SK-N-SH (cell line): ENCODE results near the gene EED. TPM values are rescaled to one million over a fixed set of nuclear protein-coding genes. Genes with fewer than 3 reads are reported as not detected.

ENCODE experiments used
- CTCF ChIA-PET: fragments of 300-600, 350-600 bp; formaldehyde crosslinking; extraction: SDS; loops from one replicate; lab custom pipeline; 2021; lab: Yijun Ruan, JAX
- POLR2A ChIA-PET: fragments of 350-600 bp; sonication (Branson Sonifier 250); formaldehyde crosslinking; extraction: SDS; loops from one replicate; lab custom pipeline; 2020; ENCODE audit warnings: antibody characterized with exemption, inconsistent platforms; lab: Yijun Ruan, JAX
- DNase-seq: peaks from one replicate; pipeline ENCODE4 v3.0.0; 2012
- H2AFZ ChIP-seq: fragments of 200-600 bp; sonication (generic); 2 replicates; pipeline ENCODE4 v1.8.1; 2016; ENCODE audit warnings: antibody characterized with exemption, mild to moderate bottlenecking, low read depth
- H3F3A ChIP-seq: fragments of 200-600 bp; sonication (generic); replicated peaks from 2 replicates; pipeline ENCODE3; 2016; ENCODE audit warnings: antibody characterized with exemption, mild to moderate bottlenecking; ENCODE audit not compliant: insufficient read depth
- H3K27ac ChIP-seq, 2 experiments: fragments of 200-500 bp in 1 of 2; fragments of 200-600 bp in 1 of 2; sonication (Bioruptor generic) in 1 of 2; sonication (generic), shearing (Covaris generic) in 1 of 2; 2 replicates each; pipeline versions ENCODE4 v1.5.1 to v1.6.1; 2014 to 2016; ENCODE audit warnings: low read depth in 2 of 2, inconsistent platforms in 1 of 2, low read length in 1 of 2, mild to moderate bottlenecking in 1 of 2, mixed read lengths in 1 of 2
- H3K27me3 ChIP-seq: fragments of 200-600 bp; sonication (generic), shearing (Covaris generic); 2 replicates; pipeline ENCODE4 v1.6.1; 2016; ENCODE audit warnings: mixed run types; ENCODE audit not compliant: insufficient read depth
- H3K36me3 ChIP-seq, 2 experiments: fragments of 200-500 bp in 1 of 2; fragments of 200-600 bp in 1 of 2; sonication (Bioruptor generic) in 1 of 2; sonication (generic) in 1 of 2; replicated peaks in 1 of 2; 2 replicates each; pipeline versions ENCODE3 to v1.5.1; 2014 to 2016; ENCODE audit warnings: low read length in 1 of 2, mild to moderate bottlenecking in 1 of 2; ENCODE audit not compliant: insufficient read depth in 2 of 2, control insufficient read depth in 1 of 2
- H3K4me1 ChIP-seq, 2 experiments: fragments of 200-500 bp in 1 of 2; fragments of 200-600 bp in 1 of 2; sonication (Bioruptor generic) in 1 of 2; sonication (generic), shearing (Covaris generic) in 1 of 2; 2 replicates each; pipeline versions ENCODE4 v1.5.1 to v1.6.1; 2014 to 2016; ENCODE audit warnings: low read depth in 1 of 2, low read length in 1 of 2, mixed run types in 1 of 2; ENCODE audit not compliant: insufficient read depth in 2 of 2, control insufficient read depth in 1 of 2
- H3K4me2 ChIP-seq: fragments of 200-600 bp; sonication (generic), shearing (Covaris generic); 2 replicates; pipeline ENCODE4 v1.6.1; 2017; ENCODE audit warnings: mixed run types
- H3K4me3 ChIP-seq, 2 experiments: fragments of 200-500 bp in 1 of 2; fragments of 200-600 bp in 1 of 2; sonication (Bioruptor generic) in 1 of 2; sonication (generic), shearing (Covaris generic) in 1 of 2; 2 replicates each; pipeline versions ENCODE4 v1.5.1 to v1.8.1; 2014 to 2016; ENCODE audit warnings: low read depth in 2 of 2, inconsistent platforms in 1 of 2, low read length in 1 of 2, mild to moderate bottlenecking in 1 of 2, mixed read lengths in 1 of 2, moderate library complexity in 1 of 2
- H3K79me2 ChIP-seq: fragments of 200-600 bp; sonication (generic); 2 replicates; pipeline ENCODE4 v1.8.1; 2017; ENCODE audit warnings: mild to moderate bottlenecking; ENCODE audit not compliant: insufficient read depth
- H3K9ac ChIP-seq: fragments of 200-600 bp; sonication (generic); 2 replicates; pipeline ENCODE4 v1.6.1; 2017; ENCODE audit warnings: mixed run types
- H3K9me2 ChIP-seq: fragments of 200-600 bp; sonication (generic); 2 replicates; pipeline ENCODE4 v1.6.1; 2017; ENCODE audit warnings: mixed run types
- H3K9me3 ChIP-seq: fragments of 200-600 bp; sonication (generic); 2 replicates; pipeline ENCODE4 v1.6.1; 2017; ENCODE audit warnings: mixed run types, mild to moderate bottlenecking, moderate library complexity
- H4K20me1 ChIP-seq: fragments of 200-600 bp; sonication (generic); 2 replicates; pipeline ENCODE4 v1.6.1; 2017; ENCODE audit warnings: mild to moderate bottlenecking, mixed run types; ENCODE audit not compliant: insufficient read depth
- CHD2 ChIP-seq: fragments of 150-350 bp; IDR thresholded peaks from 2 replicates; pipeline ENCODE4 v1.6.1; 2018; ENCODE audit warnings: low read length; ENCODE audit not compliant: partially characterized antibody
- ELF1 ChIP-seq: IDR thresholded peaks from 2 replicates; pipeline ENCODE4 v1.4.0; 2012
- EP300 ChIP-seq, 2 experiments: IDR thresholded peaks; 2 replicates each; pipeline versions ENCODE4 v1.4.0 to v1.6.1; 2012; ENCODE audit warnings: borderline replicate concordance in 1 of 2, low read depth in 1 of 2, low read length in 1 of 2
- FOSL2 ChIP-seq: IDR thresholded peaks from 2 replicates; pipeline ENCODE4 v1.4.0; 2012; ENCODE audit warnings: low read depth, mild to moderate bottlenecking, moderate library complexity, borderline replicate concordance
- GABPA ChIP-seq: IDR thresholded peaks from 2 replicates; pipeline ENCODE4 v1.4.0; 2012; ENCODE audit warnings: low read depth, mild to moderate bottlenecking
- GATA2 ChIP-seq: sonication (generic); formaldehyde crosslinking; IDR thresholded peaks from 2 replicates; pipeline ENCODE4 v1.5.0; 2020; ENCODE audit warnings: mild to moderate bottlenecking, missing genetic modification reagents
- IRF3 ChIP-seq: fragments of 150-350 bp; IDR thresholded peaks from 2 replicates; pipeline ENCODE4 v1.6.1; 2016; ENCODE audit warnings: mild to moderate bottlenecking, low read depth, low read length
- JUND ChIP-seq: IDR thresholded peaks from 2 replicates; pipeline ENCODE4 v1.4.0; 2012
- MEF2A ChIP-seq: IDR thresholded peaks from 2 replicates; pipeline ENCODE4 v1.4.0; 2012; ENCODE audit warnings: low read depth, borderline replicate concordance
- MXI1 ChIP-seq: IDR thresholded peaks from 2 replicates; pipeline ENCODE4 v1.6.1; 2012; ENCODE audit warnings: mild to moderate bottlenecking, low read depth, low read length, improper control_type of control experiment
- NRF1 ChIP-seq: IDR thresholded peaks from 2 replicates; pipeline ENCODE4 v1.6.1; 2012; ENCODE audit warnings: low read depth, mild to moderate bottlenecking, low read length
- POLR2AphosphoS5 ChIP-seq: IDR thresholded peaks from 2 replicates; pipeline ENCODE4 v1.6.1; 2012; ENCODE audit warnings: low read depth, low read length
- RAD21 ChIP-seq: IDR thresholded peaks from 2 replicates; pipeline ENCODE4 v1.6.1; 2012; ENCODE audit warnings: mild to moderate bottlenecking, low read length
- RCOR1 ChIP-seq: fragments of 150-350 bp; IDR thresholded peaks from 2 replicates; pipeline ENCODE4 v1.6.1; 2017; ENCODE audit warnings: antibody characterized with exemption, low read length
- RFX5 ChIP-seq: IDR thresholded peaks from 2 replicates; pipeline ENCODE4 v1.6.1; 2012; ENCODE audit warnings: mild to moderate bottlenecking, improper control_type of control experiment, low read length
- RXRA ChIP-seq: IDR thresholded peaks from 2 replicates; pipeline ENCODE4 v1.4.0; 2012; ENCODE audit warnings: low read depth, mild to moderate bottlenecking, borderline replicate concordance
- SIN3A ChIP-seq: IDR thresholded peaks from 2 replicates; pipeline ENCODE4 v1.6.1; 2012; ENCODE audit warnings: low read depth, mild to moderate bottlenecking, low read length, moderate library complexity, borderline replicate concordance
- SMC3 ChIP-seq: IDR thresholded peaks from 2 replicates; pipeline ENCODE4 v1.6.1; 2012; ENCODE audit warnings: low read depth, low read length, improper control_type of control experiment
- TAF1 ChIP-seq: IDR thresholded peaks from 2 replicates; pipeline ENCODE4 v1.6.1; 2012; ENCODE audit warnings: low read depth, mild to moderate bottlenecking, low read length, moderate library complexity, borderline replicate concordance
- TCF12 ChIP-seq: IDR thresholded peaks from 2 replicates; pipeline ENCODE4 v1.4.0; 2012
- TEAD4 ChIP-seq: IDR thresholded peaks from 2 replicates; pipeline ENCODE4 v1.4.0; 2012; ENCODE audit warnings: mild to moderate bottlenecking, borderline replicate concordance; ENCODE audit not compliant: insufficient read depth
- USF1 ChIP-seq: IDR thresholded peaks from 2 replicates; pipeline ENCODE4 v1.4.0; 2012; ENCODE audit warnings: low read depth, borderline replicate concordance
- USF2 ChIP-seq: fragments of 150-350 bp; IDR thresholded peaks from 2 replicates; pipeline ENCODE4 v1.6.1; 2017; ENCODE audit warnings: antibody characterized with exemption, low read length, low read depth, borderline replicate concordance
- YY1 ChIP-seq: IDR thresholded peaks from 2 replicates; pipeline ENCODE4 v1.4.0; 2012; ENCODE audit warnings: low read depth, mild to moderate bottlenecking
- ZBTB33 ChIP-seq: IDR thresholded peaks from 2 replicates; pipeline ENCODE4 v1.4.0; 2012; ENCODE audit warnings: low read depth, borderline replicate concordance
- WGBS: methylation state at CpG from one replicate; pipeline ENCODE4 v1.1.6; 2017; ENCODE audit warnings: low lambda C conversion rate; 5-methylcytosine and 5-hydroxymethylcytosine counted together
- polyA plus RNA-seq, 3 experiments: library from polyadenylated mRNA; depleted of rRNA; stranded (reverse); fragments of >200 nt; gene quantifications; 2 replicates each; pipeline ENCODE4 v1.2.3, GENCODE V29; 2012
- TF ChIP-seq, protein P1 (sequence below): IDR thresholded peaks from 2 replicates; pipeline ENCODE4 v1.4.0; 2012; ENCODE audit warnings: low read depth
- TF ChIP-seq, protein P2 (sequence below): IDR thresholded peaks from 2 replicates; pipeline ENCODE4; 2012

Gene EED
- 12.8 and 14.2 TPM in 2 replicates for polyA plus RNA-seq (2012; rRNA removed)
- polyA plus RNA-seq (2012; cell fraction: cytosol; rRNA removed), result 13.3 and 13.9 TPM in 2 replicates
- polyA plus RNA-seq (2012; cell fraction: nucleus; rRNA removed), result 21.7 and 33.6 TPM in 2 replicates

- ChIA-PET CTCF (interaction anchor here (0.7 to 2.0 kb wide), 3 partner anchors 15 to 390 kb away, joined by 3 to 6 read pairs (median 4); partner anchors contain the start of gene CCDC83), POLR2A (interaction anchor here (0.7 to 1.7 kb wide), 5 partner anchors 11 to 430 kb away, joined by 3 to 6 read pairs (median 5); partner anchors contain the start of genes HIKESHI and PICALM)
- H3K27me3 ChIP-seq, result no peaks in the 10 kb centered on the region
- H3K9me3 ChIP-seq, result no peaks in the 10 kb centered on the region
- DNase-seq, result peak; percentile 91
- peak within 1 kb of the TSS; percentile 96 for H3K9ac ChIP-seq
- H3K4me1 ChIP-seq, result peaks cover 8 to 9% of the 10 kb centered on the region in 2 experiments
- H3K9me2 ChIP-seq, result no peaks in the 10 kb centered on the region
- peaks cover 0 to 4% of the 10 kb centered on the region in 2 experiments for H3K36me3 ChIP-seq
- H3F3A ChIP-seq, result peaks cover 11% of the 10 kb centered on the region
- peaks cover 46% of the 10 kb centered on the region for H3K79me2 ChIP-seq
- H2AFZ ChIP-seq, result peak within 1 kb of the TSS; percentile 88
- WGBS, result under 1% methylated on average over 34 of the region's 64 CpGs
- peak within 1 kb of the TSS; percentile 73 for H3K4me2 ChIP-seq
- H4K20me1 ChIP-seq, result peaks cover 38% of the 10 kb centered on the region
- peak within 1 kb of the TSS; percentile 81 to 94 for H3K4me3 ChIP-seq
- peak within 1 kb of the TSS; percentile 98 to 100 for H3K27ac ChIP-seq
- TF ChIP-seq, protein P1, sequence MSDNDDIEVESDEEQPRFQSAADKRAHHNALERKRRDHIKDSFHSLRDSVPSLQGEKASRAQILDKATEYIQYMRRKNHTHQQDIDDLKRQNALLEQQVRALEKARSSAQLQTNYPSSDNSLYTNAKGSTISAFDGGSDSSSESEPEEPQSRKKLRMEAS, result peak; percentile 47; the same call in 1 of the 2 replicates
- TF ChIP-seq GATA2 (no peak), SMC3 (no peak), RCOR1 (no peak), TAF1 (peak; percentile 95), USF2 (no peak), RFX5 (no peak), MXI1 (peak; percentile 80), MEF2A (no peak), NRF1 (no peak; the same call in none of the 2 replicates), JUND (peak; percentile 40; the same call in 1 of the 2 replicates), RAD21 (no peak), TEAD4 (peak; percentile 46; the same call in 1 of the 2 replicates), CHD2 (peak; percentile 77), GABPA (peak; percentile 63), RXRA (no peak), USF1 (no peak), YY1 (peak; percentile 38; the same call in 1 of the 2 replicates), FOSL2 (no peak), SIN3A (peak; percentile 58), ELF1 (peak; percentile 73), IRF3 (no peak), POLR2AphosphoS5 (peak; percentile 91), EP300 (IDR thresholded peaks at IDR 0.05; ENCODE audit: borderline replicate concordance in 1 of 2, low read depth in 1 of 2, low read length in 1 of 2) (peak in 1 of 2 experiments; percentile 69; a peak in 2 of 4 replicates), TCF12 (no peak), ZBTB33 (peak; percentile 80; the same call in 1 of the 2 replicates)
- TF ChIP-seq, protein P2, sequence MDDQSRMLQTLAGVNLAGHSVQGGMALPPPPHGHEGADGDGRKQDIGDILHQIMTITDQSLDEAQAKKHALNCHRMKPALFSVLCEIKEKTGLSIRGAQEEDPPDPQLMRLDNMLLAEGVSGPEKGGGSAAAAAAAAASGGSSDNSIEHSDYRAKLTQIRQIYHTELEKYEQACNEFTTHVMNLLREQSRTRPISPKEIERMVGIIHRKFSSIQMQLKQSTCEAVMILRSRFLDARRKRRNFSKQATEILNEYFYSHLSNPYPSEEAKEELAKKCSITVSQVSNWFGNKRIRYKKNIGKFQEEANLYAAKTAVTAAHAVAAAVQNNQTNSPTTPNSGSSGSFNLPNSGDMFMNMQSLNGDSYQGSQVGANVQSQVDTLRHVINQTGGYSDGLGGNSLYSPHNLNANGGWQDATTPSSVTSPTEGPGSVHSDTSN, result 0 out of 2 replicates have a peak, but pooled peaks have one; percentile 8
Measured at GRCh38 chr11:86244522-86245368, at the start of gene EED. TSS of gene EED (plus strand) at chr11:86244753. CDS start at chr11:86245230, 477 bp downstream.
